Skin epidermis (tissue), 12 donors: ENCODE data around the gene TBL1XR1.
"Not testable (repeated sequence)": the region's sequence is repeated elsewhere in the genome, so short reads cannot be mapped to it uniquely, and the experiment has no call there.

ENCODE experiments used
- H3K27ac ChIP-seq, 21 experiments: fragments of 200-600 bp; sonication (generic) in 11 of 21; one replicate each; pipeline ENCODE4 v1.5.0; 2020; ENCODE audit warnings: mild to moderate bottlenecking in 3 of 21, inconsistent platforms in 2 of 21, moderate library complexity in 2 of 21
- H3K4me3 ChIP-seq, 7 experiments: fragments of 200-600 bp; sonication (generic) in 2 of 7; one replicate each; pipeline ENCODE4 v1.5.0; 2020; ENCODE audit warnings: inconsistent platforms in 2 of 7, mild to moderate bottlenecking in 2 of 7, moderate library complexity in 1 of 7

TBL1XR1 gene

DNA sequence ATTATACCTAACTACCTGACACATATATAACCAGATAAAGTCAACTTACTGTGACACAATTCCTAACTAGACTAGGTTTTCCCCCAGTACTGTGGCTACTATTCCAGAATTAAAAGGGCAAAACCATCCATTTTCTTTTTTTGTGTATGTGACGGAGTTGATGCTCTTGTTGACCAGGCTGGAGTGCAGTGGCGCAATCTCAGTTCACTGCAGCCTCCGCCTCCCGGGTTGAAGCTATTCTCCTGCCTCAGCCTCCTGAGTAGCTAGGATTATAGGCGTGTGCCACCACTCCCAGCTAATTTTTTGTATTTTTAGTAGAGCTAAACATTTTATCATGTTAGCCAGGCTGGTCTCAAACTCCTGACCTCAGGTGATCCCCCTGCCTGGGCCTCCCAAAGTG is 7.1 kb downstream of the TBL1XR1 start:
- peak overlapping the region in 12 of 21 experiments; percentile 15 to 80 (median 50) for H3K27ac ChIP-seq
- H3K4me3 ChIP-seq = not testable (repeated sequence)

DNA sequence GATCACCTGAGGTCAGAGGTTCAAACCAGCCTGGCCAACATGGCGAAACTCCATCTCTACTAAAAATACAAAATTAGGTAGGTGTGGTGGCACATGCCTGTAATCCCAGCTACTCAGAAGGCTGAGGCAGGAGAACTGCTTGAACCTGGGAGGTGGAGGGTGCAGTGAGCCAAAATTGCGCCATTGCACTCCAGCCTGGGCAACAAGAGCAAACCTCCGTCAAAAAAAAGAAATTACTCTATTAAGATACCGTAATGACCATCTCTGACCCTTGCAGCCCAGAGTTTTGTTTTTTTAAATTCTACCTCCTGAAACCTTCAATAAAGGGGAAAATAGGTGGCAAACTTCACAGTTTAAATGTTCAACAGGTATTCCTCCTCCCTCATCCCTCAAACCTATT is 9.0 kb downstream of the TBL1XR1 start:
- H3K4me3 ChIP-seq, H3K27ac ChIP-seq: not testable (repeated sequence)

DNA sequence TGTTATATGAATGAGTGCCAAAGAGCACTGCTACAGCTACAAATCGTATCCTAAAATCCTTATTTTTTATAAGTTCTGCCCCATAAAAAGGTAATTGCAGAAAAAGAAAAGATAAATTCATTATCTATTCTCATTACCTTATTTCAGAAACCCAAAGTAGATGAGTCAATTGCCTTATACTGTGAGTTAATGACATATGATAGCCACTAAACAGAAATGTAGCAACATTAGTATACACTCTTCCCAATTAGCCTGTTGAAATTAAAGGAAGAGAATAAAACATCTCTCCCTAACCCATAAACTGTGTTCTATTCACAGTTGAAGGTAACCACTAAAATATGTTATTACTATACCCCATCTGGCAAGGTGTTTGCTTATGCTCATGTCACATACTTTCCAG is 11.0 kb downstream of the TBL1XR1 start:
- Histone ChIP-seq H3K4me3 (no peak overlapping the region), H3K27ac (no peak overlapping the region)

DNA sequence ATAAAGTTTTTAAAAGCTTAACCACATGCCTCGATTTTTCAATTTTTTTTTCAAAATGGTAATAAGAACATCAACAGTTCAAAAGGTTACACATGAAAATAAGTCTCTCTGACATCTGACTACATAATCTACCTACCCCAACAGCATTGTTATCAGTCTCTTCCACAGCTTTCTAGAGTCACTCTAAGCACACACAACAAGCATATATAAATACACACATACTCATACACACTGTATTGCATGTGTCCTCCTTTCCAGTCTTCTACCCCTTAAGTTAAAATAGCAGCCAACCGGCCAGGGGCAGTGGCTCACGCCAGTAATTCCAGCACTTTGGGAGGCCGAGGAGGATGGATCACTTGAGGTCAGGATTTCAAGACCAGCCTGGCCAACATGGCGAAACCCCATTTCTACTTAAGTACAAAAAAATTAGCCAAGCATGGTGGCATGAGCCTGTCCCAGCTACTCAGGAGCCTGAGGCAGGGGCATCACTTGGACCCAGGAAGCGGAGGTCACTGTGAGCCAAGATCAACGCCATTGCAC is 12.2 kb downstream of the TBL1XR1 start:
- Histone ChIP-seq H3K4me3 (no peak overlapping the region), H3K27ac (peak overlapping the region in 1 of 21 experiments; percentile 16)

DNA sequence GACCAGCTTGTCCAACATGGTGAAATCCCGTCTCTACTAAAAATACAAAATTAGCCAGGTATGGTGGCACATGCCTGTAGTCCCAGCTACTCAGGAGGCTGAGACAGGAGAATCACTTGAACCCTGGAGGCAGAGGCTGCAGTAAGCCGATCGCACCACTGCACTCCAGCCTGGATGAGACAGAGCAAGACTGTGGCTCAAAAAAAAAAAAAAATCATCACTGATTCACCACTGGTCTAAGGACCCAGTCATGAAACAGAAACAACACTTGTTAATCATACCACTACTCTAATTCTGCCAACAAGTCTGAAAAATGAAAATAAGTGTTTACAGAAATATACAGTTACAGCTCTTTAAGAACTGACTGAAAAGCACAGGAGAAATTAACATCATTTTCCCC is 12.7 kb downstream of the TBL1XR1 start:
- H3K27ac ChIP-seq, H3K4me3 ChIP-seq: not testable (repeated sequence)

DNA sequence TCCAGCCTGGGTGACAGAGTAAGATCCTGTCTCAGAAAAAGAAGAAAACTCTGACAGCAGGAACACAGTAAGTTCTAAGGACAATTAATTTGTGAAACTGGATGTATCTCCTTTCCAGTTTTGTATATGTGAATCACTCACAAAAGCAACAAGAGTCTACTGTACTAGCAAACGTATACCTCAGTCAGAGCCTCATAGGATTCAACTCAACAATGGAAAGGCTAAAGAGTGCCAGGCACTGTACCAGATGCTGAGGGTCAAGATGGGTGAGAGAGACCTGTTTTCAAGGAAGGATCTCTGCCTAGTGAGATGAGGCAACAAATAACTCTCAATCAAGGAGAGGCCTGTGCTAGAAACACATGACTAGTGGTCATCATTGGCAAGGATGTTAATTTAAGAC is 14.9 kb downstream of the TBL1XR1 start:
- Histone ChIP-seq H3K27ac (peak overlapping the region in 2 of 21 experiments; percentile 20 to 34), H3K4me3 (no peak overlapping the region)

DNA sequence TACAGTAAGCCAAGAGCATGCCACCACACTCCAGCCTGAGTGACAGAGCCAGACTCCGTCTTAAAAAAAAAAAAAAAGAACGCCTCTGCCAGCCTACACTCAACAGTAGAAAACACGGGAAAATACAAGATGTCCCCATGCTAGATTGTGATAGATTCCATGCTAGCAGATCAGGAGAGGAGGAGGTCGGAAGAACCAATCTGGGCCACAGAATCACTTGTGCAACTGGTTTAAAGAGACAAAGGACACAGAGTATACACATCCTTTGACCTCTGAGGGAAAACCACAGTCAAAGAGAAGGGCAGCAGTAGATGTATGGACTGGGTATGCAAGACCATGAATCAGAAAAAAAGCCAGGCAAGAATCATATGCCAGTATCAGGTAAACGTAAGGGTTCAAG is 15.9 kb downstream of the TBL1XR1 start:
- Histone ChIP-seq H3K27ac (no peak overlapping the region), H3K4me3 (no peak overlapping the region)

DNA sequence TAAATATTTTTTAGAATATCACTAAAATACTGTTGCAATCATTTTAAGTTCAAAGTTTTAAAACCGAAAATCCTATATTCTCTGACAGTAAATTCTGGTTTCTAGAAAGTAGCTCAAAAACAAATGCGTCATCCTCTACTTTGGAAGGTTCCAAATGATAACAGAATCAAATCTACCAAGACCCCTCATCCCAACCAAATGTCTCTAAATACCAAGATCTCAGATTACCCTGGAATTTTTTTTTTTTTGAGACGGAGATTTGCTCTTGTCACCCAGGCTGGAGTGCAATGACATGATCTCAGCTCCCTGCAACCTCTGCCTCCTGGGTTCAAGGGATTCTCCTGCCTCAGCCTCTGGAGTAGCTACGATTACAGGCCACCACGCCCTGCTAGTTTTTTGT is 16.8 kb downstream of the TBL1XR1 start:
- H3K27ac ChIP-seq = no peak overlapping the region
- H3K4me3 ChIP-seq = no peak overlapping the region

DNA sequence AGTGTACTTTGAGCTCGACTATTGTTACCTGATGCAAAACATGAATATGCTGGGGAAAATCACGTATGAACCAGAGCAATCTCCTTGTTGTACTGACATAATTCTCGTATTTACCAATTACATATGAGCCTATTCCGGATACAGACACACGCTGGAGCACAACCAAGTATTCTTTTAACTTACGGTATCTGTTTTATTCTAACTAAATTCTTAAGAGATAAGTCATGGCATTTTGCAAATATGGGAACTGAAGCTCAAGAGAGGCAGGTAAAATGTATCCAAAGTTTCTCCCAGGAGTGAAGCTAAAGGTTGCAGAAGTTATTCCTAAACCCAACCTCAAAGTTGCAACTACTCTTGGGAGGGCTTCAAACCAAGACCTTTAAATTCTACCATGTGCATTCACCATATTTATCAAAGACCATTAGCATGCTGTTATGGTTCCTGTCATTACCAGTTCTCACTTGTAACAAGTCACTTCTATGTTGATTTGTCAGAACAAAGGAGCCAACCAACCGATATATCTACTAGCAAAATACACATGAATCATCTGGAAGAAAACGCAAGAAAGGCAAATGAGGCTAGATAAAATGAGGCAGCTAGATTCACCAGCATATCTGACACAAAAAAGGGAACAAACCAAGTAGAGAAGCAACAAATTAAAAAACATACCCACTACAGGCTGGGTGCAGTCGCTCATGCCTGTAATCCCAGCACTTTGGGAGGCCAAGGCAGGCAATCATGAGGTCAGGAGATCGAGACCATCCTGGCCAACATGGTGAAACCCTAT is 17.8 kb downstream of the TBL1XR1 start:
- H3K27ac ChIP-seq = peak overlapping the region in 9 of 21 experiments; percentile 13 to 61 (median 26)

DNA sequence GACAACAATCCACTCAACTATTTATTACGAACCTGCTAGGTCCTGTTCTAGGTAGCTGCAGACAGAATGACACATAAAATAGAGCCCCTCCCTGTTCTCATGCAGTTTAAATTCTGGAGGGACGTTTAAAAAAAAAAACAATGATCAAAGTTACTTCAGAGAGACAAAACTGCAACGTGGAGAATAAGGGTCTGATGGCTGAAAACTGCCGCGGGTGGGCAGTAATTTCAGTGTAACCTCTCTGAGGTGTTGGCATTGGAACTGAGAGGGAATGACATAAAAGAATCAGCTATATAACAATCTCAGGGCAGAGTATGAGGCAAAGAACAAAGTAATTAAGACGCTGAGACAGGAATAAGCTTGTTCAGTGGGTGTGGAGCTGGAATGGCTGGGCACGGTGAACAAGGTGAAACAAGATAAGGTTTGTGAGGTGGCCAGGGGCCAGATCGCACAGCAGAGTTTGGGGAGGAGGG is 19.5 kb downstream of the TBL1XR1 start:
- Histone ChIP-seq H3K27ac (peak overlapping the region in 15 of 21 experiments; percentile 3 to 71 (median 34)), H3K4me3 (no peak overlapping the region)

More for the DNA sequence above, 17.8 kb downstream of the TBL1XR1 start:
- no peak overlapping the region for H3K4me3 ChIP-seq

DNA sequence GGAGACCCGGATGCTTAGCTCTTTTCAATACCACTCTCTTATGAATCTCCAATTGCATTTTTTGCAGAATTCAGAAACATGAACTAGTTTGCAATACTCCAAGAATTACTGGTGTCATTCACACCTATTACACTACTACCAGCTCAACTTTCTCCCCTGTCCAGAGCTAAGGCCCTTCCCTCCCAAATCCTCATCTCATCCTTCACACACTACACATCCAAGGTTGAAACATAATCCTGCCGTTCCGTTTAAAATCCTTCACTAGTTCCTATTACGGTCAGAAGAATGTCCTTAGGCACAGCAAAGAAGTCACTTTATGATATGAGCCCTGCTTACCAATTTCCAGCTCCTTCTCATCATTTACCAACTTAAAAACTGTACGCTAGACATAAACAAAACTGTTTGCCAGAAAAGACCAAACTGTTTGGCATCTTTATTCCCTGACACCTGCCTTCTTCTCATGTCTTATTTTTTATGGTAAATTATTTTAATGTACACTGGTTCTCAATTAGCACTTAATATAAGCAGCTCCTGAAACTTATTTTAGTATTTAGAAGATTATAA is 22.6 kb downstream of the TBL1XR1 start:
- Histone ChIP-seq H3K4me3 (no peak overlapping the region), H3K27ac (peak overlapping the region in 3 of 21 experiments; percentile 3 to 24 (median 4))

DNA sequence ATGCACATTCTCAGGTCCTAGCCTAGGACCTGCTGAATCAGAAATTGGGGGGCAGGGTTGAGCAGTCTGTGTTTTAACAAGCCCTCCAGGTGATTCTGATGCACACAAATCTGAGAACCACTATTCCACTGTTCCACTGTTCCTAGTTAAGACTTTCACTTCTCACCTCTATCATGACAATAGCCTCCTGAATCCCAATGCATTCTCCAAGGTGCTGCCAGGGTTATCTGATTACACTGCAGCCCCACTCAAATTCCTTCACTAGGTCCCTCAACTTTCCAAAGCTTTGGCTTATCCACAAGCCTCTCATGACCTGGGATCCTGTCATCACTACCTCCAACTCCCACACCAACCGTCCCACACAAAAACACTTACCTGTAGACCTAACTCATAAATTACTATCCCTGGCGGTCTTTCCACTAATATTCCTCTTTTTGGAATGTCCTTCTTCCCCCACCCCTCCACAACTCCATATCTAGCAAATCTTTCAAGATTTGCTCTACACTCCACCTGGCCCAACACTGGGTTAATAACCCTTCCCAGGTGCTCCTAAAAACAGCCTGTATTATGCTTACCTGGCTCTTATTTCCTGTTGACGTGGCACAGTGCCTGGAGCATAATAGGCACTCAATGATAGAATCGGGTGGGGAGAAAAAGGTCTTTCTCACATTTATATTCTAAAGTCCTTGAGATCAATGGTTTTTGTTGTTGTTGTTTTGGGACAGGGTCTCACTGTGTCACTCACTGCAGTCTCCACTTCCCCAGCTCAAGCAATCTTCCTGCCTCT is 27.2 kb downstream of the TBL1XR1 start:
- no peak overlapping the region for H3K4me3 ChIP-seq
- H3K27ac ChIP-seq = no peak overlapping the region

DNA sequence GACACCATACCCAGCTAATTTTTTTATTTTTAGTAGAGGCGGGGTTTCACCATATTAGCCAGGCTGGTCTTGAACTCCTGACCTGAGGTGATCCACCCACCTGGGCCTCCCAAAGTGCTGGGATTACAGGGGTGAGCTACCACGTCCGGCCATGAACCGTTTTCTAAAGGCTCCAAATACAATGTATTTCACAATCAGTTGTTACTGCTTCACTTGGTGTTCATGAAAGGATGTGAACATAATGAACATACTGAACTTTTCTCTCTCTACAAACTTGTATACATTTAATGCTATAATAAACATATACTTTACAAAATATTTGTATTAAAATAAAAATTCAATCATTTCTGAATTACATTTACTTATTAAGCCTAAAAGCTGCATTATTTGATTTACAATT is 28.9 kb downstream of the TBL1XR1 start:
- Histone ChIP-seq H3K4me3 (no peak overlapping the region), H3K27ac (no peak overlapping the region)

DNA sequence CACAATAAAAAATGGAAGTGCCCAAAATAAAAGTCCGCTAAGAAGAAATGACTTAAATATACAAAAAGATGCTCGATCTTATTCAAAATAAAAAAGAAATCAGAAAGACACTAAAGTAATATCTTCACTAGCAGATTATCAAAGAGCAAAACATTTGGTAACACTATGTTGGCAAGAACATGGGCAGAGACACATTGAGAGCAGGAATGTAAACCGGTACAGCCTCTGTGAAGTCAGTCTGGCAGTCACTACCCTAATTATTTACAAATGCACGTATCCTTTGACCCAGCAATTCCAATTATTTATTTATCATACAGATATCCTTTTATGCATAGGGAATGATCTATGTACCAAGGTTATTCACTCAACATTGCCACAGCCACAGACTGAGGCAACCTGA is 34.5 kb downstream of the TBL1XR1 start:
- no peak overlapping the region for H3K4me3 ChIP-seq

DNA sequence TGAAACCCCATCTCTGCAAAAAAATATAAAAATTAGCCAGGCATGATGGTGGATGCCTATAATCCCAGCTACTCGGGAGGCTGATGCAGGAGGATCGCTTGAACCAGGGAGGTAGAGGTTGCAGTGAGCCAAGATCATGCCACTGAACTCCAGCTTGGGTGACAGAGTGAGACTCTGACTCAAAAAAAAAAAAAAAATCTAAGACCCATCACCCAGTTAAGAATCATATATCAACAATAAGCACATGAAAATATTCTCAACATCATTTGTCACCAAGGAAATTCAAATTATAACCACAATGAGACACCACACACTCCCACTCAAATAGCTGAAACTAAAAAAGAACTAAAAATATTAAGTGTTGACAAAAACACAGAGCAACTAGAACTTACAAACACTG is 35.7 kb downstream of the TBL1XR1 start:
- not testable (repeated sequence) for H3K27ac ChIP-seq, H3K4me3 ChIP-seq

More for the DNA sequence above, 34.5 kb downstream of the TBL1XR1 start:
- H3K27ac ChIP-seq = no peak overlapping the region

DNA sequence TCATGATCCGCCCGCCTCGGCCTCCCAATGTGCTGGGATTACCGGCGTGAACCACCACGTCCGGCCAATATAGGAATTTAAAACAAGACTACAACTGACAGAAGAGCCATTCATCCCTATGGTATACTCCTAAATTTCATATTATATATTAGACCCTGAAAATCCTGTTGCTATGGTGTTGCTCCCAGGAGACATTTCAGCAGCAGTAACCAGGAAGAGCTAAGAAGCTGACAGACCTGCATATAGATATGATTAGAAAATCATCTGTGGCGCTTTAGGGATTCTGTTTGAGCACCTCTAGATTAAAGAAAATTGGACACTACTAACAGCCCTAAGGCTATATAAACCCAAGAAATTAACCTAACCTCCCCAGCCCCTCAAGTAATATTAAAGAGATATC is 38.8 kb downstream of the TBL1XR1 start:
- no peak overlapping the region for H3K27ac ChIP-seq
- H3K4me3 ChIP-seq = no peak overlapping the region

DNA sequence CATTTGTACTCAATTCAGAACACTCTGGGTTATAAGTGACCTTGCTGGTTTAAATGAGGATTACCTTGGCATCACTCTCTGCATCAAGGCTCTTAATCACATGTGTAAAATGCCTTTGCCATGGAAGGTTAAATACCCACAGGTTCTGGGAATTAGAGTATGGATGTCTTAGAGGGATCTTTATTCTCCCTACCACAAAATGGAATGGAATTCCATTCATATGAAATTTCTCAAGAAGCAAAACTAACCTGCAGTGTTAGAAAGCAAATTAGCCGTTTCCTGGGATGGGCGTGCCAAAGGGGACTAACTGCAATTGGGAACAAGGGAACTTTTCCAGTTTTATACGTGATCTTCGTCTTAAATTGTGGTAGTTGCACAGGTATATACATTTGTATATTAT is 39.8 kb downstream of the TBL1XR1 start:
- Histone ChIP-seq H3K27ac (no peak overlapping the region), H3K4me3 (no peak overlapping the region)

DNA sequence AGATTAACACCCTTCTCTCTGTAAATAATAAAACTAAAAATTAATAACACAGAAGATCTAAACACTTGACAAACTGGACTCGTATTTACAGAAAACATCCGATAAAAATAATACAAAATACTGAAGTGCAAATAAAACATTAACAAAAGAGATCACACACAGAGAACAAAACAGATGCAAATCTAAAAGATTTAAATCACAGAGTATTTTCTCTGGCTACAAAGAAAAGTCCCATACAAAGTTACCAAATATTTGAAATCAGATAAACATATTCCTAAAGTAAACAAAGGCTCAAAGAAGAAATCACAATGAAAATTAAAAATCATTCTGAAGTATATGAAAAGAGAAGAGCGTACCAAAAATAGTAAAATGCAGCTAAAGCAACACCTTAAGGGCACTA is 42.5 kb downstream of the TBL1XR1 start:
- Histone ChIP-seq H3K27ac (peak overlapping the region in 1 of 21 experiments; percentile 18), H3K4me3 (no peak overlapping the region)

DNA sequence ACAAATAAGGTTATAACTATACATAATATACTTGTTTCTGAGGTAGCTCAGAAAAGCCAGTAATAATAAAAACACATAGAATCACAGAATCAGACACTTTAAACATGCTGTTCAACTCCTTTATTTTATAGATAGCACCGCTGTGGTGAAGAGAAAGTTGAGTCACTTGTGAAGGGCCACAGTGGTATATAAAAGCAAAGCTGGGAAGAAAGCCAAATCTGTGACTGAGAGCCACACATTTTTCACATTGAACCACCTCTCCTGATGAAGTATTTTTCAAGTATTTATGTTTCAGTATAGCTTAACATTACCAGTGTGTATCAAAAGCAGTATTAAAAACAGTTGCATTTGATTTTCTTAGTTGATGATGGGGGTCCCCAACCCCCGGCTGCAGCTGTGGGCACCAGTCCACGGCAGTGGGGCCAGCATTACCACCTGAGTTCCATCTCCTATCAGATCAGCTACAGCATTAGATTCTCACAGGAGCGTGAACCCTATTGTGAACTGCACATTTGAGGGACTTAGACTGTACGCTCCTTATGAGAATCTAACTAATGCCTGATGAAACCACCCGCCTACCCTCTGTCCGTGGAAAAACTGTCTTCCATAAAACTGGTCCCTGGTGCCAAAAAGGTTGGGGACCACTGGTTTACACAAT is 46.2 kb downstream of the TBL1XR1 start:
- Histone ChIP-seq H3K4me3 (no peak overlapping the region), H3K27ac (peak overlapping the region in 3 of 21 experiments; percentile 0 to 25 (median 18))
